K562 (cell line): ENCODE data around the gene PAX2. TPM values are rescaled to one million over a fixed set of nuclear protein-coding genes. Genes with fewer than 3 reads are reported as not detected.

Source experiments
- ATAC-seq: fragments of 200-7000 bp; cut with Tn5 transposase; 3 replicates; pipeline ENCODE4 v1.9.1; 2020; ENCODE audit warnings: moderate library complexity
- BruUV-seq: library from RNA; stranded (reverse); fragments of 400-500 nt; replicated peaks from 2 replicates; lab custom pipeline; 2021; lab: Mats Ljungman, UMichigan
- CTCF ChIA-PET: fragments of 300-600 bp; formaldehyde crosslinking; extraction: SDS; loops from one replicate; lab custom pipeline; 2021; ENCODE audit warnings: low intra/inter-chr PET ratio; lab: Yijun Ruan, JAX
- POLR2A ChIA-PET: fragments of 300-600, 350-650 bp; sonication (Branson Sonifier 250); formaldehyde crosslinking; extraction: SDS; loops from one replicate; lab custom pipeline; 2021; ENCODE audit warnings: antibody characterized with exemption, inconsistent platforms; lab: Yijun Ruan, JAX
- DNase-seq, 4 experiments: peaks; one replicate each; pipeline versions ENCODE4 v3.0.0 to v3.0.0-alpha.2; 2011 to 2018; ENCODE audit warnings: low spot score in 3 of 4, mixed read lengths in 3 of 4; ENCODE audit errors: extremely low read depth in 1 of 4
- FAIRE-seq: peaks from 2 replicates; lab custom pipeline; 2011; peaks lifted over from hg19 to GRCh38; lab: Jason Lieb, UNC
- H2AFZ ChIP-seq: 2 replicates; pipeline ENCODE4 v1.6.0; 2011; ENCODE audit warnings: low read depth, low read length, control low read depth, inconsistent platforms
- H3K27ac ChIP-seq: fragments of 200-600 bp; 3 replicates; pipeline ENCODE4 v1.8.0; 2011; ENCODE audit warnings: low read depth, mild to moderate bottlenecking, control low read depth, inconsistent platforms, low read length, moderate library complexity, mixed read lengths; ENCODE audit errors: extremely low read depth
- H3K27me3 ChIP-seq, 2 experiments: fragments of 300-600 bp in 1 of 2; 2 replicates in 1 of 2; 3 replicates in 1 of 2; pipeline versions ENCODE4 v1.6.0 to v1.8.0; 2011; ENCODE audit warnings: inconsistent platforms in 2 of 2, low read length in 2 of 2, mild to moderate bottlenecking in 1 of 2, mixed read lengths in 1 of 2, moderate library complexity in 1 of 2; ENCODE audit not compliant: control insufficient read depth in 2 of 2, insufficient read depth in 2 of 2
- H3K36me3 ChIP-seq: fragments of 300-600 bp; 3 replicates; pipeline ENCODE4 v1.8.0; 2011; ENCODE audit warnings: mild to moderate bottlenecking, low read length, inconsistent platforms; ENCODE audit not compliant: control insufficient read depth, insufficient read depth
- H3K4me1 ChIP-seq, 2 experiments: fragments of 200-600 bp in 1 of 2; replicated peaks in 1 of 2; 2 replicates in 1 of 2; 3 replicates in 1 of 2; pipeline versions ENCODE4 v1.5.1 to v1.8.0; 2011; ENCODE audit warnings: inconsistent platforms in 2 of 2, low read length in 2 of 2, mild to moderate bottlenecking in 1 of 2, mixed read lengths in 1 of 2, moderate library complexity in 1 of 2; ENCODE audit not compliant: control insufficient read depth in 2 of 2, insufficient read depth in 2 of 2
- H3K4me2 ChIP-seq: 2 replicates; pipeline ENCODE4 v1.6.1; 2011; ENCODE audit warnings: low read length, control low read depth, inconsistent platforms, mixed read lengths; ENCODE audit not compliant: insufficient read depth
- H3K4me3 ChIP-seq: fragments of 200-600 bp; sonication (generic), shearing (Covaris generic); 2 replicates; pipeline ENCODE4 v1.5.1; 2016; ENCODE audit warnings: control low read depth, inconsistent platforms
- H3K79me2 ChIP-seq: fragments of 200-600 bp; 3 replicates; pipeline ENCODE4 v1.8.0; 2011; ENCODE audit warnings: low read length, inconsistent platforms; ENCODE audit not compliant: control insufficient read depth, insufficient read depth
- H3K9ac ChIP-seq, 2 experiments: 2 replicates each; pipeline versions ENCODE4 v1.6.0 to v1.6.1; 2011; ENCODE audit warnings: low read depth in 2 of 2, low read length in 2 of 2, control low read depth in 1 of 2, inconsistent platforms in 1 of 2, mild to moderate bottlenecking in 1 of 2, mixed read lengths in 1 of 2; ENCODE audit not compliant: insufficient read depth in 1 of 2
- H3K9me1 ChIP-seq: one replicate; pipeline ENCODE4 v1.6.0; 2011; ENCODE audit warnings: inconsistent platforms, mild to moderate bottlenecking, low read length, moderate library complexity; ENCODE audit not compliant: control insufficient read depth, insufficient read depth
- H3K9me3 ChIP-seq: replicated peaks from 2 replicates; pipeline ENCODE4 v1.5.1; 2011; ENCODE audit warnings: low read depth, low read length, inconsistent platforms; ENCODE audit not compliant: control insufficient read depth, insufficient read depth
- H4K20me1 ChIP-seq: replicated peaks from 2 replicates; pipeline ENCODE4 v1.6.1; 2011; ENCODE audit warnings: low read length, inconsistent platforms, mixed read lengths; ENCODE audit not compliant: control insufficient read depth, insufficient read depth
- BCOR ChIP-seq: fragments of 450-650 bp; IDR thresholded peaks from 2 replicates; pipeline ENCODE4 v1.6.1; 2016
- E2F1 ChIP-seq: sonication (generic); formaldehyde crosslinking; IDR thresholded peaks from 2 replicates; pipeline ENCODE4 v1.8.1; 2023; ENCODE audit warnings: mild to moderate bottlenecking, missing genetic modification reagents, moderate library complexity
- EP400 ChIP-seq: fragments of 450-650 bp; IDR thresholded peaks from 2 replicates; pipeline ENCODE4 v1.6.1; 2017; ENCODE audit warnings: antibody characterized with exemption, mild to moderate bottlenecking, moderate library complexity
- MTF1 ChIP-seq: fragments of 250-450 bp; sonication (Bioruptor Pico); IDR thresholded peaks from 2 replicates; pipeline ENCODE4 v1.9.0; 2021; ENCODE audit warnings: moderate library complexity, mild to moderate bottlenecking, inconsistent platforms, borderline replicate concordance
- NR3C1 ChIP-seq: sonication (generic); formaldehyde crosslinking; IDR thresholded peaks from 2 replicates; pipeline ENCODE4 v1.8.1; 2022; ENCODE audit warnings: missing genetic modification reagents
- RBBP5 ChIP-seq: fragments of 200-600 bp; sonication (generic); IDR thresholded peaks from 2 replicates; pipeline ENCODE4 v1.6.1; 2012; ENCODE audit warnings: borderline replicate concordance, mild to moderate bottlenecking, low read length, control low read depth, inconsistent platforms; ENCODE audit not compliant: insufficient read depth, poor library complexity, severe bottlenecking
- TAL1 ChIP-seq: fragments of 450-650 bp; IDR thresholded peaks from 2 replicates; pipeline ENCODE4 v1.6.1; 2016; ENCODE audit warnings: mild to moderate bottlenecking
- ZBTB26 ChIP-seq: fragments of 450-650 bp; formaldehyde crosslinking; IDR thresholded peaks from 2 replicates; pipeline ENCODE4 v1.4.0; 2022; ENCODE audit warnings: missing genetic modification characterization
- ZNF717 ChIP-seq: fragments of 250-450 bp; sonication (Bioruptor Pico); IDR thresholded peaks from 2 replicates; pipeline ENCODE4 v1.5.0; 2021
- WGBS: fragments of 100-300 bp; shearing (Covaris generic); methylation state at CpG from one replicate; pipeline ENCODE4 v1.1.6; 2016; ENCODE audit warnings: low coverage, mixed read lengths; ENCODE audit not compliant: insufficient coverage; ENCODE audit errors: missing lambda C conversion rate; 5-methylcytosine and 5-hydroxymethylcytosine counted together
- in situ Hi-C: fragments of 300-500 bp; cut with MboI; formaldehyde crosslinking; loops from 4 replicates; pipeline ENCODE4 v1.15.0; 2018; ENCODE audit warnings: inconsistent platforms, mixed read lengths
- intact Hi-C: fragments of 100-400 bp; cut with micrococcal nuclease; formaldehyde crosslinking; loops from 2 replicates; pipeline ENCODE4 v1.14.2; 2022
- polyA plus RNA-seq, 8 experiments: library from polyadenylated mRNA; depleted of rRNA in 4 of 8; stranded (reverse) in 5 of 8; unstranded in 3 of 8; fragments of >200 nt; fragmentation: Nextera tagmentation in 2 of 8; fragmentation: Illumina TruSeq in 1 of 8; extraction: Ambion mirVana in 2 of 8; extraction: Trizol in 1 of 8; gene quantifications; 2 replicates each; pipeline versions ENCODE4 v1.2.1 to v1.2.3, GENCODE V29; 2011 to 2014; ENCODE audit warnings: inconsistent platforms in 1 of 8, missing spikeins in 1 of 8
- total RNA-seq, 7 experiments: library from RNA; depleted of rRNA in 6 of 7; stranded (reverse); fragments of >200 nt in 6 of 7; fragmentation: Illumina TruSeq in 2 of 7; extraction: Trizol in 2 of 7; gene quantifications; 2 replicates each; pipeline versions ENCODE4 v1.2.1 to v1.2.3, GENCODE V29; 2011 to 2021; ENCODE audit warnings: low replicate concordance in 1 of 7

The PAX2 gene
- total and polyA plus RNA-seq, 9 of the 15 experiments (the other 6 are each of a cell fraction or from before 2014, with no cell fraction given), result not detected

GRCh38 chr10:100869399-100869798, 124.0 kb downstream of the PAX2 start:
- Histone ChIP-seq H2AFZ (no peak overlapping the region), H4K20me1 (peaks cover 10% of the 10 kb centered on the region), H3K9ac (no peak overlapping the region), H3K79me2 (no peaks in the 10 kb centered on the region), H3K4me3 (no peak overlapping the region), H3K36me3 (no peaks in the 10 kb centered on the region), H3K27me3 (peaks cover 7 to 53% of the 10 kb centered on the region in 2 experiments; a peak in 4 of 5 replicates), H3K9me1 (peaks cover 3% of the 10 kb centered on the region), H3K9me3 (no peaks in the 10 kb centered on the region), H3K4me2 (no peak overlapping the region), H3K4me1 (no peaks in the 10 kb centered on the region; a peak in 1 of 5 replicates), H3K27ac (no peak overlapping the region)
- no TSS peak for BruUV-seq
- ATAC-seq (no peak), FAIRE-seq (no peak), DNase-seq (no peak)
- TF ChIP-seq BCOR (no peak), ZNF717 (CRISPR knock-in tag) (no peak), ZBTB26 (CRISPR knock-in tag) (no peak), MTF1 (CRISPR knock-in tag) (no peak), TAL1 (no peak), NR3C1 (CRISPR knock-in tag) (no peak), E2F1 (CRISPR knock-in tag) (no peak), EP400 (no peak), RBBP5 (no peak)
- ChIA-PET CTCF (no interaction called here), POLR2A (interaction anchor here (0.6 kb wide), 1 partner anchor 150 kb away, joined by 3 read pairs; no protein-coding TSS in a partner anchor)
- intact Hi-C loops (no loop called here), in situ Hi-C loops (loop anchor here (25.0 kb wide), 1 partner anchor 307 kb away; no protein-coding TSS in a partner anchor)
- 3% methylated on average over 4 of the region's 4 CpGs for WGBS
